Endothelial cell of umbilical vein (primary cell): ENCODE data around the gene DPH1. TPM values are rescaled to one million over a fixed set of nuclear protein-coding genes. Genes with fewer than 3 reads are reported as not detected.

ENCODE experiments used
- BruUV-seq: library from RNA; stranded (reverse); fragments of 400-500 nt; replicated peaks from 2 replicates; lab custom pipeline; 2021; lab: Mats Ljungman, UMichigan
- CTCF ChIA-PET: fragments of 300-600, 350-600 bp; sonication (Branson Sonifier 250); formaldehyde crosslinking; loops from one replicate; lab custom pipeline; 2021; ENCODE audit warnings: antibody characterized with exemption, inconsistent platforms; lab: Charles Lee
- POLR2A ChIA-PET: fragments of 300-600, 350-600 bp; sonication (Branson Sonifier 250); formaldehyde crosslinking; loops from one replicate; lab custom pipeline; 2021; ENCODE audit warnings: antibody characterized with exemption, inconsistent platforms; lab: Charles Lee
- DNase-seq: peaks from one replicate; pipeline ENCODE4 v3.0.0-alpha.2; 2011; ENCODE audit warnings: low read depth, low spot score
- FAIRE-seq: peaks from 2 replicates; lab custom pipeline; 2011; peaks lifted over from hg19 to GRCh38; lab: Jason Lieb, UNC
- H2AFZ ChIP-seq: 2 replicates; pipeline ENCODE4 v1.6.0; 2012; ENCODE audit warnings: low read depth, low read length, control low read depth, inconsistent platforms
- H3K27ac ChIP-seq: 2 replicates; pipeline ENCODE4 v1.5.1; 2011; ENCODE audit warnings: low read depth, mild to moderate bottlenecking, control low read depth, low read length, moderate library complexity; ENCODE audit not compliant: insufficient read depth
- H3K27me3 ChIP-seq, 2 experiments: 2 replicates each; pipeline versions ENCODE4 v1.6.0 to v1.6.1; 2011; ENCODE audit warnings: low read length in 2 of 2, mixed read lengths in 1 of 2; ENCODE audit not compliant: control insufficient read depth in 2 of 2, insufficient read depth in 2 of 2
- H3K36me3 ChIP-seq, 2 experiments: 2 replicates in 1 of 2; 3 replicates in 1 of 2; pipeline ENCODE4 v1.5.1; 2011; ENCODE audit warnings: low read length in 2 of 2, mild to moderate bottlenecking in 1 of 2, moderate library complexity in 1 of 2; ENCODE audit not compliant: control insufficient read depth in 2 of 2, insufficient read depth in 2 of 2; ENCODE audit errors: extremely low read depth in 1 of 2
- H3K4me1 ChIP-seq: 3 replicates; pipeline ENCODE4 v1.5.1; 2011; ENCODE audit warnings: mild to moderate bottlenecking, low read length; ENCODE audit not compliant: control insufficient read depth, insufficient read depth; ENCODE audit errors: extremely low read depth
- H3K4me2 ChIP-seq: 2 replicates; pipeline ENCODE4 v1.6.1; 2011; ENCODE audit warnings: low read length, control low read depth, mixed read lengths; ENCODE audit not compliant: insufficient read depth
- H3K4me3 ChIP-seq, 3 experiments: fragments of 200-600 bp in 1 of 3; sonication (generic), shearing (Covaris generic) in 1 of 3; replicated peaks in 1 of 3; 2 replicates each; pipeline ENCODE4 v1.5.1; 2011 to 2016; ENCODE audit warnings: control low read depth in 3 of 3, low read length in 3 of 3, mild to moderate bottlenecking in 2 of 3, inconsistent platforms in 1 of 3, low read depth in 1 of 3, moderate library complexity in 1 of 3; ENCODE audit not compliant: insufficient read depth in 1 of 3
- H3K79me2 ChIP-seq: 2 replicates; pipeline ENCODE4 v1.6.0; 2012; ENCODE audit warnings: low read length, inconsistent platforms; ENCODE audit not compliant: control insufficient read depth, insufficient read depth
- H3K9ac ChIP-seq: replicated peaks from 2 replicates; pipeline ENCODE3; 2011; ENCODE audit warnings: low read length, control low read depth; ENCODE audit not compliant: insufficient read depth; ENCODE audit errors: extremely low read depth
- H3K9me1 ChIP-seq: replicated peaks from 3 replicates; pipeline ENCODE4 v1.6.0; 2011; ENCODE audit warnings: mild to moderate bottlenecking, low read length; ENCODE audit not compliant: control insufficient read depth, insufficient read depth; ENCODE audit errors: extremely low read depth
- H3K9me3 ChIP-seq: replicated peaks from 2 replicates; pipeline ENCODE4 v1.5.1; 2012; ENCODE audit warnings: low read length, inconsistent platforms; ENCODE audit not compliant: control insufficient read depth, insufficient read depth
- H4K20me1 ChIP-seq: replicated peaks from 2 replicates; pipeline ENCODE3; 2011; ENCODE audit warnings: mild to moderate bottlenecking, low read length; ENCODE audit not compliant: control insufficient read depth, insufficient read depth; ENCODE audit errors: extremely low read depth
- EZH2 ChIP-seq: IDR thresholded peaks from 2 replicates; pipeline ENCODE4 v1.6.1; 2012; ENCODE audit warnings: borderline replicate concordance, low read depth, mild to moderate bottlenecking, moderate library complexity, low read length, inconsistent platforms; ENCODE audit not compliant: severe bottlenecking
- FOS ChIP-seq: IDR thresholded peaks from 2 replicates; pipeline ENCODE4 v1.6.1; 2011; ENCODE audit warnings: mild to moderate bottlenecking, low read length, moderate library complexity, borderline replicate concordance; ENCODE audit not compliant: insufficient read depth
- GATA2 ChIP-seq: IDR thresholded peaks from 2 replicates; pipeline ENCODE4 v1.7.0; 2011; ENCODE audit warnings: low read depth, mild to moderate bottlenecking, moderate library complexity, mixed read lengths, low read length; ENCODE audit not compliant: insufficient read length, insufficient read depth
- JUN ChIP-seq: IDR thresholded peaks from 2 replicates; pipeline ENCODE4 v1.6.1; 2011; ENCODE audit warnings: borderline replicate concordance, low read depth; ENCODE audit not compliant: insufficient read length, insufficient read depth
- MYC ChIP-seq: IDR thresholded peaks from one replicate; pipeline ENCODE4 v1.6.1; 2011; ENCODE audit warnings: mild to moderate bottlenecking, low read depth, low read length
- POLR2A ChIP-seq: IDR thresholded peaks from 2 replicates; pipeline ENCODE4 v1.6.1; 2012; ENCODE audit warnings: low read depth, mild to moderate bottlenecking, control low read depth, low read length
- POLR2AphosphoS5 ChIP-seq: IDR thresholded peaks from 2 replicates; pipeline ENCODE4 v1.6.1; 2012; ENCODE audit warnings: low read depth, mild to moderate bottlenecking, control low read depth, low read length, moderate library complexity; ENCODE audit not compliant: insufficient read depth
- dilution Hi-C: fragments of 300-500 bp; cut with MboI; formaldehyde crosslinking; loops from one replicate; pipeline ENCODE4 v1.15.0; 2019; ENCODE audit warnings: low sequenced_read_pairs; ENCODE audit not compliant: extremely low pct_ligation_motif_present
- intact Hi-C: fragments of 100-400 bp; cut with micrococcal nuclease; formaldehyde crosslinking; loops from one replicate; pipeline ENCODE4 v1.10.0; 2022
- polyA plus RNA-seq, 4 experiments: library from polyadenylated mRNA; depleted of rRNA in 3 of 4; stranded (reverse) in 3 of 4; unstranded in 1 of 4; fragments of >200 nt; gene quantifications; 2 replicates each; pipeline versions ENCODE4 v1.2.1 to v1.2.3, GENCODE V29; 2011 to 2012; ENCODE audit warnings: missing spikeins in 1 of 4
- total RNA-seq: library from RNA; stranded (reverse); gene quantifications from 2 replicates; pipeline ENCODE4 v1.2.3, GENCODE V29; 2021
- TF ChIP-seq, protein P1 (sequence below), 2 donors: IDR thresholded peaks; 1 replicate in 1 of 2; 2 replicates in 1 of 2; pipeline ENCODE4 v1.5.1; 2011; ENCODE audit warnings: low read length in 2 of 2, mild to moderate bottlenecking in 2 of 2, moderate library complexity in 2 of 2, control low read depth in 1 of 2, inconsistent platforms in 1 of 2, low read depth in 1 of 2; ENCODE audit not compliant: insufficient read depth in 1 of 2; ENCODE audit errors: extremely low read depth in 1 of 2
- TF ChIP-seq, protein P2 (sequence below): IDR thresholded peaks from 2 replicates; pipeline ENCODE4 v1.6.1; 2011; ENCODE audit not compliant: insufficient read depth, insufficient read length

Gene DPH1
- total and polyA plus RNA-seq, 2 donors (not counting 3 experiments of a cell fraction or from before 2014, with no cell fraction given) = 37.8 to 45.6 TPM

DNA sequence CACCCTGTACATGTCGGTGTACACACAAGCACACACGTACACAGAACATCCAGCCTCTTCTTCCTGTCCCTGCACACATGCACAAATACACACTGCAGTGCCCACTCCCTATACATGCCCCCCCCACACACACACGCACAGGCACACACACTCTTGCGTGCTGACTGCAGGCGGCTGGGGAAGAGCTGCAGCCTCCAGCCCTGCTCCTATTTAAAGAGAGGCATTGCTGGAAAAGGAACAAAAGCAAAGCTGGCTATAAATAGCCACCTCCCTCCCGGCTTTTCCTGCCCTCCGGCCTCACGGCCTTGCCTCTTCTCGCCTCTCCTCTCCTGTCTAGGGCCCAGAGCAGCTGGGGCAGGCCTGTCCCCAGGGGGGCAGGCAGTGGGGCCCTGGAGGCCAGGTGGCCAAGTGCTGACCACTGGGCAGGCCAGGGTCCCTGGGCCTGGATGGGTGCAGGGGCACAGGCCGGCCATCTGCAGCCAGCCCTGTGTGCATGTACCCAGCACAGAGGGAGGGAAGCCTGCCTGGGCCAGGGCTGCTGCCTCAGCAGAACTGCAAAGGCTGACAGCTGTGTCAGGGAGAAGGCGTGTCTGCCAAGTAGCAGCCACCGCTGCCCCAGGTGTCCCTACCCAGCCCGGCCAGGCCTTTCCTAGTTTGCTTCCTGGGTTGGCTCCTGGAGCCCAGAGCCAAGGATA is 30.2 kb upstream of the DPH1 start:
- dilution Hi-C loops (no loop called here), intact Hi-C loops (no loop called here)
- Histone ChIP-seq H3K4me1 (peaks cover 4% of the 10 kb centered on the region), H3K79me2 (no peaks in the 10 kb centered on the region), H3K9me1 (no peaks in the 10 kb centered on the region), H3K9ac (no peak overlapping the region), H3K36me3 (no peaks in the 10 kb centered on the region), H3K27ac (no peak overlapping the region), H3K27me3 (peaks cover 12 to 15% of the 10 kb centered on the region in 2 experiments), H2AFZ (no peak overlapping the region), H3K4me3 (no peak overlapping the region), H3K4me2 (no peak overlapping the region), H3K9me3 (no peaks in the 10 kb centered on the region), H4K20me1 (no peaks in the 10 kb centered on the region)
- TF ChIP-seq JUN (no peak), FOS (no peak), POLR2AphosphoS5 (no peak)
- DNase-seq (peak; percentile 27), FAIRE-seq (peak; percentile 31)
- ChIA-PET CTCF (interaction anchor here (0.7 to 2.3 kb wide), 3 partner anchors 26 to 245 kb away, joined by 3 to 11 read pairs (median 4); partner anchors contain the start of gene RTN4RL1), POLR2A (no interaction called here)
- no TSS peak for BruUV-seq

DNA sequence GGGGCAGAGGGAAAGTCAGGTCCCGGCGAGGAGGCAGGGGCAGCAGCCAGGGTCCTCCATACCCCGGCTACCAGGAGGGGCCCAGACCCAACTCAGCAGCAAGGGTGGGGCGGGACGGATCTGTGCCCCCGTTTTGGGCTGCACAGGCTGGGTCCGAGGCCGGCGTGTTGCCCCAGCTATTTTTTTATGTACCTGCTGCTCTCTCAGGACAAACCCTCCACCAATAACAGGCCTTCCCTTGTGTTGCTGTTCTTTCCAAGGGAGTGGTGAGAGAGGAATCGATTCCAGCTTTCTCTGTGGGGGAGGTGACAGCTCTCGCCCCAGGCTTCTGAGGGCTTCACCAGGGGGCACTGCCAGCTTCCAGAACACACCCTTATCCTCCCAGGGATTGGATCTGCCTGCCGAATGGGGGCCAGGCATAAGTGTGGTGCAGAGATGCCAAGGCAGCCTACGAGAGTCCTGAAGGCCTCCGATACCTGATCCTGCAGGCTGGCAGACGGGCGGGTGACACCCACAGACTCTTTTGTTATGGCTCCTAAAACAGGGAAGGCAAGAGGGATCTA is 27.1 kb upstream of the DPH1 start:
- H3K36me3 ChIP-seq = no peaks in the 10 kb centered on the region
- TF ChIP-seq EZH2 (no peak), JUN (no peak), GATA2 (no peak), POLR2A (no peak), FOS (no peak), MYC (no peak), POLR2AphosphoS5 (no peak)
- TF ChIP-seq, protein P1, sequence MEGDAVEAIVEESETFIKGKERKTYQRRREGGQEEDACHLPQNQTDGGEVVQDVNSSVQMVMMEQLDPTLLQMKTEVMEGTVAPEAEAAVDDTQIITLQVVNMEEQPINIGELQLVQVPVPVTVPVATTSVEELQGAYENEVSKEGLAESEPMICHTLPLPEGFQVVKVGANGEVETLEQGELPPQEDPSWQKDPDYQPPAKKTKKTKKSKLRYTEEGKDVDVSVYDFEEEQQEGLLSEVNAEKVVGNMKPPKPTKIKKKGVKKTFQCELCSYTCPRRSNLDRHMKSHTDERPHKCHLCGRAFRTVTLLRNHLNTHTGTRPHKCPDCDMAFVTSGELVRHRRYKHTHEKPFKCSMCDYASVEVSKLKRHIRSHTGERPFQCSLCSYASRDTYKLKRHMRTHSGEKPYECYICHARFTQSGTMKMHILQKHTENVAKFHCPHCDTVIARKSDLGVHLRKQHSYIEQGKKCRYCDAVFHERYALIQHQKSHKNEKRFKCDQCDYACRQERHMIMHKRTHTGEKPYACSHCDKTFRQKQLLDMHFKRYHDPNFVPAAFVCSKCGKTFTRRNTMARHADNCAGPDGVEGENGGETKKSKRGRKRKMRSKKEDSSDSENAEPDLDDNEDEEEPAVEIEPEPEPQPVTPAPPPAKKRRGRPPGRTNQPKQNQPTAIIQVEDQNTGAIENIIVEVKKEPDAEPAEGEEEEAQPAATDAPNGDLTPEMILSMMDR (IDR thresholded peaks at IDR 0.05; ENCODE audit: extremely low read depth in 1 of 2, insufficient read depth in 1 of 2, low read depth in 1 of 2, low read length in 2 of 2) = no peak
- TF ChIP-seq, protein P2, sequence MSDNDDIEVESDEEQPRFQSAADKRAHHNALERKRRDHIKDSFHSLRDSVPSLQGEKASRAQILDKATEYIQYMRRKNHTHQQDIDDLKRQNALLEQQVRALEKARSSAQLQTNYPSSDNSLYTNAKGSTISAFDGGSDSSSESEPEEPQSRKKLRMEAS = no peak
- no peak overlapping the region for H3K4me3 ChIP-seq
- no peak overlapping the region for H2AFZ ChIP-seq
- no peak overlapping the region for H3K4me2 ChIP-seq
- H3K4me1 ChIP-seq = peaks cover 4% of the 10 kb centered on the region
- ChIA-PET CTCF (interaction anchor here (1.3 kb wide), 2 partner anchors 23 to 94 kb away, joined by 3 to 6 read pairs; no protein-coding TSS in a partner anchor), POLR2A (no interaction called here)
- FAIRE-seq (no peak), DNase-seq (no peak)
- no peak overlapping the region for H3K9ac ChIP-seq
- H3K79me2 ChIP-seq = no peaks in the 10 kb centered on the region
- no peaks in the 10 kb centered on the region for H3K9me3 ChIP-seq
- no TSS peak for BruUV-seq
- H3K27ac ChIP-seq = no peak overlapping the region
- intact Hi-C loops (no loop called here), dilution Hi-C loops (no loop called here)
- no peaks in the 10 kb centered on the region for H3K9me1 ChIP-seq
- H4K20me1 ChIP-seq = no peaks in the 10 kb centered on the region
- no peaks in the 10 kb centered on the region for H3K27me3 ChIP-seq
